Cardiac fibroblast (primary cell): ENCODE measurements around the gene SGCA.

ENCODE experiments used
- DNase-seq, 2 donors: peaks; one replicate each; pipeline versions ENCODE4 v3.0.0 to v3.0.0-alpha.2; 2010; ENCODE audit warnings: low read depth in 2 of 2
- H3K4me3 ChIP-seq, 2 donors: replicated peaks in 1 of 2; 1 replicate in 1 of 2; 2 replicates in 1 of 2; pipeline ENCODE4 v1.5.1; 2011; ENCODE audit warnings: low read depth in 2 of 2, low read length in 2 of 2, mild to moderate bottlenecking in 2 of 2, moderate library complexity in 1 of 2
- TF ChIP-seq, protein P1 (sequence below): IDR thresholded peaks from one replicate; pipeline ENCODE4 v1.5.1; 2011; ENCODE audit warnings: low read depth, mild to moderate bottlenecking, low read length, inconsistent platforms

Gene SGCA

DNA sequence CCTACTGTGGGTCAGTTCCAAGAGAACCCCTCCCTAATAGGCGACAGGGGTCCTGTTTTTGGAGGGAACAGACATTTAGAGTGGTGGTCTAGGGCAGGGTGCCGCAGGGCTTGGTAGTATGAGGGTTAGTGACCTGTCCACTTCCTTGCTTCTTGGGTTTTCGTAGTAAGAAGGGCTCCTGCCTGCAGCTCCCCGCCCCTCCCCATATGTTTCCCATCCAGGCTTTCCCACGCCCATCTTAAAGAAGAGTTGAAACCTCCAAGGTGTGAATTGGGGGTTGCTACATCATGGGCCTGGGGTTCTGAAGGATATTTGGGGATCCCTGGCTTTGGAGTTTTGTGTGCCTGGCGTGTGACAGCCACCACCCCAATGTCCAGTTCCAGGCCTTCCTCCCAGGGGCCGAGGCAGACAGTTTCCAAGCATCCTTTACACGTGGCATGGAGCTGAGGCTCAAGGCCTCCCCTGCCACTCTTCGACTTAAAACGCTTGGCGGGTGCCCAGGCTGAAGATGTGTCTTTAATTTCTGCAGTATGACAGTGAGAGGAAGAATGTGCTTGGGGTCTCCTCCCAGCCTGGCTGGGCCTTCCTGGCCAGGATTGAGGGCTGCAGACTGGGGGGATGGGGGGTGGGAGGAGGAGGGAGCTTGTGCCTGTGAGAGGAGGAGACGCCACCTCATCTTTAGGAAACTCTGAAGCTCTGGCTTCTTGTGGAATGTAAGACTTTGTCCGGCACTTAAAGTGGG, 38.0 kb downstream of the SGCA start:
- peak; percentile 89 to 91 for DNase-seq
- TF ChIP-seq, protein P1, sequence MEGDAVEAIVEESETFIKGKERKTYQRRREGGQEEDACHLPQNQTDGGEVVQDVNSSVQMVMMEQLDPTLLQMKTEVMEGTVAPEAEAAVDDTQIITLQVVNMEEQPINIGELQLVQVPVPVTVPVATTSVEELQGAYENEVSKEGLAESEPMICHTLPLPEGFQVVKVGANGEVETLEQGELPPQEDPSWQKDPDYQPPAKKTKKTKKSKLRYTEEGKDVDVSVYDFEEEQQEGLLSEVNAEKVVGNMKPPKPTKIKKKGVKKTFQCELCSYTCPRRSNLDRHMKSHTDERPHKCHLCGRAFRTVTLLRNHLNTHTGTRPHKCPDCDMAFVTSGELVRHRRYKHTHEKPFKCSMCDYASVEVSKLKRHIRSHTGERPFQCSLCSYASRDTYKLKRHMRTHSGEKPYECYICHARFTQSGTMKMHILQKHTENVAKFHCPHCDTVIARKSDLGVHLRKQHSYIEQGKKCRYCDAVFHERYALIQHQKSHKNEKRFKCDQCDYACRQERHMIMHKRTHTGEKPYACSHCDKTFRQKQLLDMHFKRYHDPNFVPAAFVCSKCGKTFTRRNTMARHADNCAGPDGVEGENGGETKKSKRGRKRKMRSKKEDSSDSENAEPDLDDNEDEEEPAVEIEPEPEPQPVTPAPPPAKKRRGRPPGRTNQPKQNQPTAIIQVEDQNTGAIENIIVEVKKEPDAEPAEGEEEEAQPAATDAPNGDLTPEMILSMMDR = no peak
- no peak overlapping the region for H3K4me3 ChIP-seq

DNA sequence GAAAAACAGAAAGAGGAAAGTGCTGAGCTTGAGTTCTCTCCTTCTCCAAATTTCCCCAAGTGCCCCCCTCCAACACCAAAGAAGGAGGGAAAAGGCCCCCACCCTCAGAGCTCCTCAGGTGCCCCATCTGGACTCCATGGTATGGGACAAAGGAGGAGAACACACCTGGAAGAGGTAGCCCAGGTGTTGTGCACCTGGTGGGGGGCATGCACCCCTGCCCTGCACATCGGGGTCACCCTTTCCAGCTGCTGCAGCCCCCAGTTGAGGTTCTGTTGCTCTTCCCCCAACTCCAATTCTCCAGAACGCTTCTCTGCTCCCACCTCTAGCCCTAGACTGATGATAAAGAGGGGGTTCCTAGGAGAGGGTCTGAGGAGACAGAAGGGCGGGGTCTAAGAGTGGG, 38.6 kb downstream of the SGCA start:
- no peak overlapping the region for H3K4me3 ChIP-seq
- TF ChIP-seq, protein P1 = no peak
- DNase-seq = no peak

DNA sequence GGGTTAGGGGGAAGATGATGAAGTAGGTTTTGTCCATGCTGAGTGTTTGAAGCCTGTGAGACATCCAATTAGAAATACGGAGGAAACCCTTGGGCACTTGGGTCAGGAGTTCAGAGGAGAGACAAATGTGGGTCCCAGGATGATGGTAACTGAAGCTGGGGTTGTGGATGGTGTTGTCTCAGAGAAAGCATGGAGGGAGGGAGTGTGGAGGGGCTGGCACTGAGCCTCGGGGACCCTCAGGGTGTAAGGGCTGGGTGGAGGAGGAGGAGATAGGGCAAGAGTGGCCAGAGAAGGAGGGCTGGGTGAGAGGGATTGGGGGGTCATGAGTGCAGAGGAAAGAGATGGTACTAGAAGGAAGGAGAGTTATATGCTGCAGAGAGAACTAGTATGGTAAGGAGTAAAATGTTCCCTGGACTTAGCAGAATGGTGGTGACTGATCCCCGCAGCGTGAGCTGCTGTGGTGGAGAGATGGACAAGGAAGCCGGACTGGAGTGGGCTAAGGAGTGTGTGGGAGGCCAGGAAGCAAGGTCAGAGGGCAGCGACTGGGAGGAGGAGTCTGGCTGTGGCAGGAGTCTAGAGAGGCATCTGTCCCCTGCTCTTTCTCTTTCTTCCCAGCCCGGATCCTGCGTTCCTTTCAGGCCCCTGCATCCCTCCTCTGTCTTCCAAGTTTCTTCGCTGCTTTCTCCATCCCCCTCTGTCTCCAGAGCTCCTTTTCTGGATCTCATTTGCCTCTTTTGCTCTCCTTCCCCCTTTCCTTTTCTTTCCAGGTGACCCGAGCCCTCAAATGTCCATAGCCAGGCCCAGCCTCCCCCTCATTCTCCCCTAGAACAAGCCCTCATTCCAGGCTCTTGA, 39.5 kb downstream of the SGCA start:
- DNase-seq = peak; percentile 49 to 63
- H3K4me3 ChIP-seq = no peak overlapping the region
- TF ChIP-seq, protein P1 = no peak

DNA sequence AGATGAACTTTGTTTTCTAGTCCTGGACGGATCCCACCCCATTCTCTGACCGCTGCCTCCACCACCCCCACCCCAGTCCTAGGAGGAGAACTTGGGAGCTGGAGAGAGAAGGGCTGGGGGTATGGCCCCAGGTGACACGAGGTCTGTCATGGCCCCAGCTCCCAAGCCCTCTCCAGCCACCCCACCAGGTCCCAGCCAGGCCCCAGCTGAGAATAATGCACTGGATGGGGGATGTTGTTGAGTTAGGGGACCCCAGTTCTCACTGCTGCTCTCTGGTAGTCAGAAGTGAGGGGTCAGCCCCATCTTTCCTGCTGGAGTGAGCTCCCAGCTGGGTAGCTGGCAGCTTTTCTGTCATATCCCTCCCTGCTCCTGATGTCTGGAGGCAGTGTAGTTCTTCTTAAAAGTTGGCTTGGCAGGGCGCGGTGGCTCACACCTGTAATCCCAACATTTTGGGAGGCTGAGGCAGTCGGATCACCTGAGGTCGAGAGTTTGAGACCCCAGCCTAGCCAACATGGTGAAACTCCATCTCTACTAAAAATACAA, 40.2 kb downstream of the SGCA start:
- TF ChIP-seq, protein P1 = no peak
- DNase-seq = no peak
- H3K4me3 ChIP-seq = no peak overlapping the region

DNA sequence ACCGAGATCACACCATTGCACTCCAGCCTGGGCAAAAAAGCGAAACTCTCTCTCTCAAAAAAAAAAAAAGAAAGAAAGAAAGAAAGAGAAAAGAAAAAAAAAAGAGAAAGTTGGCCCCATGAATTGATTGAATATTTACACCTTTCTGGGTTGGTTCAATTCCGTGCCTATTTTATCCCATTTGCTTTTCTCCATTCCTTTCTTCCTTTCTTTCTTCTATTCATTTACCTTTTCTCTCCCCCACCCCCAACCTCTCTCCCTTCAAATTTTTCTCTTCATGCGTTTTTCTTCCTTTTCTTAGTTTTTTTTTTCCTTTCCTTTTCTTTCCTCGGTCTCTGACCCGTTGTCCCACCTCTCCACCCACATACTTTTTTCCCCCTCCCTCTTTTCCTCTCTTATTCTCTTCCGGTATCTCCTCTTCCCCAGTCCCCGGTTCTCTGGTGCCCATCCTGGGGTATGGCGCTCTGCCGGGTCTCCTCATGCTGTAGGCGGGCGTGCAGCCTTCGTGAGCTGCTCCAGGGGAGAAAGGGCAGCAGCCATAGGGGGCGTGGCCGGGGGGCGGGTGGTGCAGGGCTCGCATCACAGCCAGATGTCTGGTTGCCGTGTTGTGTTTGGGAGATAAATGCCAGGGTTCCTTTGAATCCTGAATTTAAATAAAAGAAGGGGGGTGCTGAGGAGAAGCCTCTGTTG, 40.9 kb downstream of the SGCA start:
- TF ChIP-seq, protein P1 = no peak
- peak; percentile 43 to 68 for DNase-seq
- H3K4me3 ChIP-seq = no peak overlapping the region

DNA sequence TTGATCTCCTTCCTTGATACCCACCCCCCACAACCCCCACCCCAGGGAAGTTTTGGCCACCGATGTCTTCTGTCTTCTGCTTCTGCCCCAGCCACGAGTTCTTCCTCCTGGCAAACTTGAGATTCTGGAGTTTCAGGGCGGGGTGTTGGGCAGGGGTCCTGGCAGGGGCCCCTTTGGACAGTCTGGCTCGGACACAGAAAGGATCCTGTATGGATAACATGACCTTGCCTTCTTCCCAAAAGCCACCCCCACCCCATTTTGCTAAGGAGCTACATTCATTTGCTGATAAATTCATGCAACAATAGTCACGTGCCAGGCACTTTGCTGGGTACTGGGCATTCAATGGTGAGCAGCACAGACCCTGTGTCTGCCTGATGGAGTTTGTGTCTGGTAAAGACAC, 41.5 kb downstream of the SGCA start:
- DNase-seq = no peak
- TF ChIP-seq, protein P1 = no peak
- H3K4me3 ChIP-seq = no peak overlapping the region
